Measurements from ENCODE around the gene GLP1R. TPM values are rescaled to one million over a fixed set of nuclear protein-coding genes. Genes with fewer than 3 reads are reported as not detected.

The GLP1R gene
- total and polyA plus RNA-seq, 2 of the 4 experiments (the other 2 are of a cell fraction) = not detected

GRCh38 chr6:39021041-39021440, 27.5 kb upstream of the GLP1R start:
- no peak overlapping the region for H4K91ac ChIP-seq (ENCODE audit: insufficient read depth, low read depth, low read length)
- no CpG with 5 or more reads among the region's 2 CpGs for WGBS, 2 experiments (ENCODE audit: extremely low coverage in 2 of 2, insufficient read length in 1 of 2)
- CTCF ChIA-PET = interaction anchor here (0.7 to 1.6 kb wide), 2 partner anchors 9 to 1291 kb away, joined by 3 to 4 read pairs; no protein-coding TSS in a partner anchor
- dilution Hi-C loops (cut with HindIII; ENCODE audit: low sequenced_read_pairs, unreplicated experiment) (no loop called here), in situ Hi-C loops (cut with MboI; ENCODE audit: low sequenced_read_pairs) (no loop called here), intact Hi-C loops (cut with micrococcal nuclease) (no loop called here)
- no peak overlapping the region for H4K5ac ChIP-seq (ENCODE audit: low read depth, low read length)
- H2AFZ ChIP-seq (replicated peaks; ENCODE audit: low read length, poor library complexity) = no peak overlapping the region
- H3K9me1 ChIP-seq (ENCODE audit: insufficient read depth, low read length) = no peaks in the 10 kb centered on the region
- H3K56ac ChIP-seq (ENCODE audit: extremely low read depth, insufficient read depth, low read length) = no peak overlapping the region
- H3K79me1 ChIP-seq (ENCODE audit: low read depth in 1 of 2, low read length in 2 of 2) = no peaks in the 10 kb centered on the region
- H3K27ac ChIP-seq (ENCODE audit: insufficient read depth, low read length) = no peak overlapping the region
- H3K4ac ChIP-seq (ENCODE audit: low read depth, low read length) = no peak overlapping the region
- TF ChIP-seq SMC3 (IDR thresholded peaks at IDR 0.05; ENCODE audit: low read depth, low read length) (no peak), FOS (IDR thresholded peaks at IDR 0.05; ENCODE audit: low read depth, low read length) (no peak), MAZ (IDR thresholded peaks at IDR 0.05; ENCODE audit: borderline replicate concordance, low read depth, low read length) (no peak), MXI1 (IDR thresholded peaks at IDR 0.05; ENCODE audit: borderline replicate concordance, low read depth, low read length) (no peak), MAFK (IDR thresholded peaks at IDR 0.05; ENCODE audit: low read depth, low read length) (no peak)
- TF ChIP-seq, protein P1, sequence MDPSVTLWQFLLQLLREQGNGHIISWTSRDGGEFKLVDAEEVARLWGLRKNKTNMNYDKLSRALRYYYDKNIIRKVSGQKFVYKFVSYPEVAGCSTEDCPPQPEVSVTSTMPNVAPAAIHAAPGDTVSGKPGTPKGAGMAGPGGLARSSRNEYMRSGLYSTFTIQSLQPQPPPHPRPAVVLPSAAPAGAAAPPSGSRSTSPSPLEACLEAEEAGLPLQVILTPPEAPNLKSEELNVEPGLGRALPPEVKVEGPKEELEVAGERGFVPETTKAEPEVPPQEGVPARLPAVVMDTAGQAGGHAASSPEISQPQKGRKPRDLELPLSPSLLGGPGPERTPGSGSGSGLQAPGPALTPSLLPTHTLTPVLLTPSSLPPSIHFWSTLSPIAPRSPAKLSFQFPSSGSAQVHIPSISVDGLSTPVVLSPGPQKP (IDR thresholded peaks at IDR 0.05; ENCODE audit: borderline replicate concordance, low read depth, low read length) = no peak
- TF ChIP-seq, protein P2, sequence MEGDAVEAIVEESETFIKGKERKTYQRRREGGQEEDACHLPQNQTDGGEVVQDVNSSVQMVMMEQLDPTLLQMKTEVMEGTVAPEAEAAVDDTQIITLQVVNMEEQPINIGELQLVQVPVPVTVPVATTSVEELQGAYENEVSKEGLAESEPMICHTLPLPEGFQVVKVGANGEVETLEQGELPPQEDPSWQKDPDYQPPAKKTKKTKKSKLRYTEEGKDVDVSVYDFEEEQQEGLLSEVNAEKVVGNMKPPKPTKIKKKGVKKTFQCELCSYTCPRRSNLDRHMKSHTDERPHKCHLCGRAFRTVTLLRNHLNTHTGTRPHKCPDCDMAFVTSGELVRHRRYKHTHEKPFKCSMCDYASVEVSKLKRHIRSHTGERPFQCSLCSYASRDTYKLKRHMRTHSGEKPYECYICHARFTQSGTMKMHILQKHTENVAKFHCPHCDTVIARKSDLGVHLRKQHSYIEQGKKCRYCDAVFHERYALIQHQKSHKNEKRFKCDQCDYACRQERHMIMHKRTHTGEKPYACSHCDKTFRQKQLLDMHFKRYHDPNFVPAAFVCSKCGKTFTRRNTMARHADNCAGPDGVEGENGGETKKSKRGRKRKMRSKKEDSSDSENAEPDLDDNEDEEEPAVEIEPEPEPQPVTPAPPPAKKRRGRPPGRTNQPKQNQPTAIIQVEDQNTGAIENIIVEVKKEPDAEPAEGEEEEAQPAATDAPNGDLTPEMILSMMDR (conservative IDR thresholded peaks at IDR 0.05; ENCODE audit: low read depth, low read length) = no peak
- H2BK20ac ChIP-seq (ENCODE audit: low read depth, low read length) = no peak overlapping the region
- no peak overlapping the region for H2AK5ac ChIP-seq (ENCODE audit: low read depth, low read length)
- no peaks in the 10 kb centered on the region for H3K9me3 ChIP-seq (ENCODE audit: control insufficient read depth, insufficient read depth, low read length)
- BruUV-seq (replicated peaks) = no TSS peak
- no peak overlapping the region for H2BK120ac ChIP-seq (ENCODE audit: low read depth, low read length)
- H3K4me2 ChIP-seq (ENCODE audit: low read depth, low read length) = no peak overlapping the region
- DNase-seq = no peak
- H4K8ac ChIP-seq (ENCODE audit: low read depth in 2 of 2, low read length in 2 of 2) = no peak overlapping the region
- H3K27me3 ChIP-seq (ENCODE audit: control insufficient read depth, insufficient read depth, low read length) = no peaks in the 10 kb centered on the region
- POLR2A ChIA-PET (ENCODE audit: unreplicated experiment) = no interaction called here
- no peaks in the 10 kb centered on the region for H4K20me1 ChIP-seq (ENCODE audit: insufficient read depth, low read length)
- no peak overlapping the region for H2BK15ac ChIP-seq (ENCODE audit: low read depth, low read length)
- no peak overlapping the region for H3K4me3 ChIP-seq (ENCODE audit: insufficient read depth, low read depth, low read length)
- H3K4me1 ChIP-seq (ENCODE audit: control insufficient read depth, insufficient read depth, low read length) = no peaks in the 10 kb centered on the region
- H2BK5ac ChIP-seq (ENCODE audit: low read depth, low read length, poor library complexity, severe bottlenecking) = no peak overlapping the region
- H3K18ac ChIP-seq (ENCODE audit: low read depth, low read length) = no peak overlapping the region
- H2AK9ac ChIP-seq (replicated peaks; ENCODE audit: low read depth, low read length, poor library complexity) = no peak overlapping the region
- ATAC-seq (ENCODE audit: low read depth) = no peak
- H3K36me3 ChIP-seq (ENCODE audit: control insufficient read depth, insufficient read depth, low read length) = no peaks in the 10 kb centered on the region
- no peak overlapping the region for H3K23ac ChIP-seq (ENCODE audit: low read depth, low read length)
- no peak overlapping the region for H3K14ac ChIP-seq (replicated peaks; ENCODE audit: low read depth, low read length)
- H3K9ac ChIP-seq (ENCODE audit: low read depth, low read length) = no peak overlapping the region
